K562 (cell line): ENCODE results near the gene GFAP. TPM values are rescaled to one million over a fixed set of nuclear protein-coding genes. Genes with fewer than 3 reads are reported as not detected.

Source experiments
- ATAC-seq: fragments of 200-7000 bp; cut with Tn5 transposase; 3 replicates; pipeline ENCODE4 v1.9.1; 2020; ENCODE audit warnings: moderate library complexity
- BruUV-seq: library from RNA; stranded (reverse); fragments of 400-500 nt; replicated peaks from 2 replicates; lab custom pipeline; 2021; lab: Mats Ljungman, UMichigan
- CTCF ChIA-PET: fragments of 300-600 bp; formaldehyde crosslinking; extraction: SDS; loops from one replicate; lab custom pipeline; 2021; ENCODE audit warnings: low intra/inter-chr PET ratio; lab: Yijun Ruan, JAX
- POLR2A ChIA-PET: fragments of 300-600, 350-650 bp; sonication (Branson Sonifier 250); formaldehyde crosslinking; extraction: SDS; loops from one replicate; lab custom pipeline; 2021; ENCODE audit warnings: antibody characterized with exemption, inconsistent platforms; lab: Yijun Ruan, JAX
- DNase-seq, 4 experiments: peaks; one replicate each; pipeline versions ENCODE4 v3.0.0 to v3.0.0-alpha.2; 2011 to 2018; ENCODE audit warnings: low spot score in 3 of 4, mixed read lengths in 3 of 4; ENCODE audit errors: extremely low read depth in 1 of 4
- FAIRE-seq: peaks from 2 replicates; lab custom pipeline; 2011; peaks lifted over from hg19 to GRCh38; lab: Jason Lieb, UNC
- H2AFZ ChIP-seq: 2 replicates; pipeline ENCODE4 v1.6.0; 2011; ENCODE audit warnings: low read depth, low read length, control low read depth, inconsistent platforms
- H3K27ac ChIP-seq: fragments of 200-600 bp; 3 replicates; pipeline ENCODE4 v1.8.0; 2011; ENCODE audit warnings: low read depth, mild to moderate bottlenecking, control low read depth, inconsistent platforms, low read length, moderate library complexity, mixed read lengths; ENCODE audit errors: extremely low read depth
- H3K27me3 ChIP-seq, 2 experiments: fragments of 300-600 bp in 1 of 2; 2 replicates in 1 of 2; 3 replicates in 1 of 2; pipeline versions ENCODE4 v1.6.0 to v1.8.0; 2011; ENCODE audit warnings: inconsistent platforms in 2 of 2, low read length in 2 of 2, mild to moderate bottlenecking in 1 of 2, mixed read lengths in 1 of 2, moderate library complexity in 1 of 2; ENCODE audit not compliant: control insufficient read depth in 2 of 2, insufficient read depth in 2 of 2
- H3K36me3 ChIP-seq: fragments of 300-600 bp; 3 replicates; pipeline ENCODE4 v1.8.0; 2011; ENCODE audit warnings: mild to moderate bottlenecking, low read length, inconsistent platforms; ENCODE audit not compliant: control insufficient read depth, insufficient read depth
- H3K4me1 ChIP-seq, 2 experiments: fragments of 200-600 bp in 1 of 2; replicated peaks in 1 of 2; 2 replicates in 1 of 2; 3 replicates in 1 of 2; pipeline versions ENCODE4 v1.5.1 to v1.8.0; 2011; ENCODE audit warnings: inconsistent platforms in 2 of 2, low read length in 2 of 2, mild to moderate bottlenecking in 1 of 2, mixed read lengths in 1 of 2, moderate library complexity in 1 of 2; ENCODE audit not compliant: control insufficient read depth in 2 of 2, insufficient read depth in 2 of 2
- H3K4me2 ChIP-seq: 2 replicates; pipeline ENCODE4 v1.6.1; 2011; ENCODE audit warnings: low read length, control low read depth, inconsistent platforms, mixed read lengths; ENCODE audit not compliant: insufficient read depth
- H3K4me3 ChIP-seq: fragments of 200-600 bp; sonication (generic), shearing (Covaris generic); 2 replicates; pipeline ENCODE4 v1.5.1; 2016; ENCODE audit warnings: control low read depth, inconsistent platforms
- H3K79me2 ChIP-seq: fragments of 200-600 bp; 3 replicates; pipeline ENCODE4 v1.8.0; 2011; ENCODE audit warnings: low read length, inconsistent platforms; ENCODE audit not compliant: control insufficient read depth, insufficient read depth
- H3K9ac ChIP-seq, 2 experiments: 2 replicates each; pipeline versions ENCODE4 v1.6.0 to v1.6.1; 2011; ENCODE audit warnings: low read depth in 2 of 2, low read length in 2 of 2, control low read depth in 1 of 2, inconsistent platforms in 1 of 2, mild to moderate bottlenecking in 1 of 2, mixed read lengths in 1 of 2; ENCODE audit not compliant: insufficient read depth in 1 of 2
- H3K9me1 ChIP-seq: one replicate; pipeline ENCODE4 v1.6.0; 2011; ENCODE audit warnings: inconsistent platforms, mild to moderate bottlenecking, low read length, moderate library complexity; ENCODE audit not compliant: control insufficient read depth, insufficient read depth
- H3K9me3 ChIP-seq: replicated peaks from 2 replicates; pipeline ENCODE4 v1.5.1; 2011; ENCODE audit warnings: low read depth, low read length, inconsistent platforms; ENCODE audit not compliant: control insufficient read depth, insufficient read depth
- H4K20me1 ChIP-seq: replicated peaks from 2 replicates; pipeline ENCODE4 v1.6.1; 2011; ENCODE audit warnings: low read length, inconsistent platforms, mixed read lengths; ENCODE audit not compliant: control insufficient read depth, insufficient read depth
- CBFA2T3 ChIP-seq: fragments of 450-650 bp; IDR thresholded peaks from 2 replicates; pipeline ENCODE4 v1.6.1; 2017
- ETV5 ChIP-seq: sonication (generic); formaldehyde crosslinking; IDR thresholded peaks from 2 replicates; pipeline ENCODE4 v1.4.0; 2020; ENCODE audit warnings: low read depth, mild to moderate bottlenecking, missing genetic modification reagents
- NFIC ChIP-seq: fragments of 450-650 bp; IDR thresholded peaks from 2 replicates; pipeline ENCODE4 v1.6.1; 2017; ENCODE audit warnings: mild to moderate bottlenecking, inconsistent platforms
- ZNF695 ChIP-seq: fragments of 450-650 bp; formaldehyde crosslinking; IDR thresholded peaks from 2 replicates; pipeline ENCODE4 v1.4.0; 2020; ENCODE audit warnings: mild to moderate bottlenecking, moderate library complexity
- WGBS: fragments of 100-300 bp; shearing (Covaris generic); methylation state at CpG from one replicate; pipeline ENCODE4 v1.1.6; 2016; ENCODE audit warnings: low coverage, mixed read lengths; ENCODE audit not compliant: insufficient coverage; ENCODE audit errors: missing lambda C conversion rate; 5-methylcytosine and 5-hydroxymethylcytosine counted together
- in situ Hi-C: fragments of 300-500 bp; cut with MboI; formaldehyde crosslinking; loops from 4 replicates; pipeline ENCODE4 v1.15.0; 2018; ENCODE audit warnings: inconsistent platforms, mixed read lengths
- intact Hi-C: fragments of 100-400 bp; cut with micrococcal nuclease; formaldehyde crosslinking; loops from 2 replicates; pipeline ENCODE4 v1.14.2; 2022
- polyA plus RNA-seq, 8 experiments: library from polyadenylated mRNA; depleted of rRNA in 4 of 8; stranded (reverse) in 5 of 8; unstranded in 3 of 8; fragments of >200 nt; fragmentation: Nextera tagmentation in 2 of 8; fragmentation: Illumina TruSeq in 1 of 8; extraction: Ambion mirVana in 2 of 8; extraction: Trizol in 1 of 8; gene quantifications; 2 replicates each; pipeline versions ENCODE4 v1.2.1 to v1.2.3, GENCODE V29; 2011 to 2014; ENCODE audit warnings: inconsistent platforms in 1 of 8, missing spikeins in 1 of 8
- total RNA-seq, 7 experiments: library from RNA; depleted of rRNA in 6 of 7; stranded (reverse); fragments of >200 nt in 6 of 7; fragmentation: Illumina TruSeq in 2 of 7; extraction: Trizol in 2 of 7; gene quantifications; 2 replicates each; pipeline versions ENCODE4 v1.2.1 to v1.2.3, GENCODE V29; 2011 to 2021; ENCODE audit warnings: low replicate concordance in 1 of 7
- TF ChIP-seq, protein P1 (sequence below): fragments of 150-350 bp; conservative IDR thresholded peaks from 2 replicates; pipeline ENCODE4 v1.6.1; 2014; ENCODE audit warnings: low read length

Gene GFAP
- total and polyA plus RNA-seq, 9 of the 15 experiments (the other 6 are each of a cell fraction or from before 2014, with no cell fraction given), result 0.07 to 1.4 (median 0.60) TPM; not detected in 1

- TF ChIP-seq, protein P1, sequence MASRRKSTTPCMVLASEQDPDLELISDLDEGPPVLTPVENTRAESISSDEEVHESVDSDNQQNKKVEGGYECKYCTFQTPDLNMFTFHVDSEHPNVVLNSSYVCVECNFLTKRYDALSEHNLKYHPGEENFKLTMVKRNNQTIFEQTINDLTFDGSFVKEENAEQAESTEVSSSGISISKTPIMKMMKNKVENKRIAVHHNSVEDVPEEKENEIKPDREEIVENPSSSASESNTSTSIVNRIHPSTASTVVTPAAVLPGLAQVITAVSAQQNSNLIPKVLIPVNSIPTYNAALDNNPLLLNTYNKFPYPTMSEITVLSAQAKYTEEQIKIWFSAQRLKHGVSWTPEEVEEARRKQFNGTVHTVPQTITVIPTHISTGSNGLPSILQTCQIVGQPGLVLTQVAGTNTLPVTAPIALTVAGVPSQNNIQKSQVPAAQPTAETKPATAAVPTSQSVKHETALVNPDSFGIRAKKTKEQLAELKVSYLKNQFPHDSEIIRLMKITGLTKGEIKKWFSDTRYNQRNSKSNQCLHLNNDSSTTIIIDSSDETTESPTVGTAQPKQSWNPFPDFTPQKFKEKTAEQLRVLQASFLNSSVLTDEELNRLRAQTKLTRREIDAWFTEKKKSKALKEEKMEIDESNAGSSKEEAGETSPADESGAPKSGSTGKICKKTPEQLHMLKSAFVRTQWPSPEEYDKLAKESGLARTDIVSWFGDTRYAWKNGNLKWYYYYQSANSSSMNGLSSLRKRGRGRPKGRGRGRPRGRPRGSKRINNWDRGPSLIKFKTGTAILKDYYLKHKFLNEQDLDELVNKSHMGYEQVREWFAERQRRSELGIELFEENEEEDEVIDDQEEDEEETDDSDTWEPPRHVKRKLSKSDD, result no peak
- TF ChIP-seq ETV5 (CRISPR knock-in tag), result no peak
- no peak for TF ChIP-seq CBFA2T3
- TF ChIP-seq ZNF695 (CRISPR knock-in tag), result no peak
- TF ChIP-seq NFIC, result 0 out of 2 replicates have a peak, but pooled peaks have one; percentile 15
- peaks cover 22 to 42% of the 10 kb centered on the region in 2 experiments for H3K27me3 ChIP-seq
- H3K4me3 ChIP-seq, result no peak overlapping the region
- no peak for ATAC-seq
- H3K9me3 ChIP-seq, result no peaks in the 10 kb centered on the region
- 12% methylated on average over 8 of the region's 8 CpGs for WGBS
- no peak overlapping the region for H2AFZ ChIP-seq
- in situ Hi-C loops, result no loop called here
- H3K4me2 ChIP-seq, result no peak overlapping the region
- H3K9ac ChIP-seq, result peak overlapping the region in 1 of 2 experiments; percentile 52; a peak in 1 of 4 replicates
- BruUV-seq, result no TSS peak
- no peaks in the 10 kb centered on the region for H4K20me1 ChIP-seq
- intact Hi-C loops, result no loop called here
- no peak for DNase-seq
- no peaks in the 10 kb centered on the region for H3K36me3 ChIP-seq
- H3K27ac ChIP-seq, result no peak overlapping the region
- H3K79me2 ChIP-seq, result no peaks in the 10 kb centered on the region
- POLR2A ChIA-PET, result interaction anchor here (0.7 to 1.2 kb wide), 3 partner anchors 9 to 843 kb away, joined by 3 to 4 read pairs (median 3); no protein-coding TSS in a partner anchor
- CTCF ChIA-PET, result no interaction called here
- no peak for FAIRE-seq
- no peaks in the 10 kb centered on the region for H3K9me1 ChIP-seq
- H3K4me1 ChIP-seq, result peaks cover 0 to 10% of the 10 kb centered on the region in 2 experiments; a peak in 2 of 5 replicates
Measured at GRCh38 chr17:44956998-44957981, 42.0 kb upstream of the GFAP start.
